H1 (cell line): Measurements from ENCODE around the gene MRPL4. TPM values are rescaled to one million over a fixed set of nuclear protein-coding genes. Genes with fewer than 3 reads are reported as not detected.

Experiments
- BACH1 ChIP-seq: IDR thresholded peaks from 2 replicates; pipeline ENCODE4 v1.6.1; 2012; ENCODE audit warnings: low read length, improper control_type of control experiment
- BCL11A ChIP-seq, 2 experiments: IDR thresholded peaks; one replicate each; pipeline ENCODE4 v1.6.1; 2011; ENCODE audit warnings: low read depth in 2 of 2, low read length in 2 of 2, mild to moderate bottlenecking in 2 of 2
- CBX8 ChIP-seq: fragments of 300-800, 300-1000 bp; sonication (generic); IDR thresholded peaks from 2 replicates; pipeline ENCODE4 v1.7.1; 2016; ENCODE audit warnings: low read depth, low read length, borderline replicate concordance
- CHD1 ChIP-seq: IDR thresholded peaks from 2 replicates; pipeline ENCODE4 v1.6.1; 2012; ENCODE audit warnings: low read depth, low read length, improper control_type of control experiment
- CREB1 ChIP-seq: IDR thresholded peaks from 2 replicates; pipeline ENCODE4 v1.6.1; 2012; ENCODE audit warnings: inconsistent platforms
- GABPA ChIP-seq: IDR thresholded peaks from 2 replicates; pipeline ENCODE4 v1.6.1; 2011; ENCODE audit warnings: mild to moderate bottlenecking, low read length, moderate library complexity, borderline replicate concordance; ENCODE audit not compliant: insufficient read depth
- HDAC6 ChIP-seq: IDR thresholded peaks from one replicate; pipeline ENCODE4 v1.7.1; 2012; ENCODE audit warnings: low read depth, mild to moderate bottlenecking, inconsistent platforms, low read length, moderate library complexity
- POLR2A ChIP-seq, 2 experiments: IDR thresholded peaks; 1 replicate in 1 of 2; 2 replicates in 1 of 2; pipeline ENCODE4 v1.6.1; 2011; ENCODE audit warnings: low read depth in 2 of 2, low read length in 2 of 2, mild to moderate bottlenecking in 2 of 2; ENCODE audit errors: control extremely low read depth in 1 of 2
- RXRA ChIP-seq: IDR thresholded peaks from 2 replicates; pipeline ENCODE4 v1.6.1; 2011; ENCODE audit warnings: low read depth, mild to moderate bottlenecking, low read length, moderate library complexity; ENCODE audit not compliant: insufficient read depth
- SAP30 ChIP-seq: fragments of 300-600 bp; sonication (generic); IDR thresholded peaks from 2 replicates; pipeline ENCODE4 v1.7.1; 2012; ENCODE audit warnings: low read length, moderate library complexity, mild to moderate bottlenecking, inconsistent platforms; ENCODE audit not compliant: insufficient read depth, insufficient replicate concordance
- SP4 ChIP-seq: IDR thresholded peaks from 2 replicates; pipeline ENCODE4 v1.6.1; 2012; ENCODE audit warnings: low read length, inconsistent platforms
- polyA plus RNA-seq, 7 experiments: library from polyadenylated mRNA; depleted of rRNA in 3 of 7; stranded (reverse) in 5 of 7; unstranded in 2 of 7; fragments of >200 nt in 5 of 7; fragments of 200-250 nt in 2 of 7; gene quantifications; 1 replicate in 5 of 7; 2 replicates in 1 of 7; 4 replicates in 1 of 7; pipeline versions ENCODE4 v1.2.1 to v1.2.3, GENCODE V29; 2011 to 2013; ENCODE audit warnings: missing spikeins in 2 of 7, mixed read lengths in 2 of 7
- total RNA-seq: library from RNA; stranded (reverse); fragmentation: NEBNext Ultra II Directional; extraction: Animal tissue kit (Norgen Biotek cat#: 25700); gene quantifications from 2 replicates; pipeline ENCODE4 v1.2.1, GENCODE V29; 2021

The MRPL4 gene
- total and polyA plus RNA-seq, 2 of the 8 experiments (the other 6 are each of a cell fraction or from before 2014, with no cell fraction given), result 82.3 to 187 TPM

GRCh38 chr19:10285393-10285792 lies 33.4 kb downstream of the MRPL4 start (continued):
- no peak for TF ChIP-seq HDAC6
- no peak for TF ChIP-seq CREB1
- no peak for TF ChIP-seq SAP30
- TF ChIP-seq BCL11A (IDR thresholded peaks at IDR 0.05; ENCODE audit: low read depth in 2 of 2, low read length in 2 of 2), result no peak
- TF ChIP-seq POLR2A (IDR thresholded peaks at IDR 0.05; ENCODE audit: control extremely low read depth in 1 of 2, low read depth in 2 of 2, low read length in 2 of 2), result no peak
- no peak for TF ChIP-seq GABPA
- no peak for TF ChIP-seq CHD1
- TF ChIP-seq SP4, result no peak
- no peak for TF ChIP-seq RXRA
- TF ChIP-seq BACH1, result no peak
- no peak for TF ChIP-seq CBX8
